PC-9 (cell line): Measurements from ENCODE around the gene LSM3. TPM values are rescaled to one million over a fixed set of nuclear protein-coding genes. Genes with fewer than 3 reads are reported as not detected.
A peak's percentile ranks its signal among the peaks of the same experiment; 100 is the strongest.

ENCODE experiments used
- BruUV-seq: library from RNA; stranded (reverse); fragments of 400-500 nt; replicated peaks from 2 replicates; lab custom pipeline; 2021; lab: Mats Ljungman, UMichigan
- CTCF ChIA-PET: fragments of 300-600 bp; sonication (Branson Sonifier 250); formaldehyde crosslinking; loops from one replicate; lab custom pipeline; 2022; ENCODE audit warnings: antibody characterized with exemption; lab: Charles Lee
- POLR2A ChIA-PET: fragments of 300-600 bp; sonication (Branson Sonifier 250); formaldehyde crosslinking; loops from one replicate; lab custom pipeline; 2022; ENCODE audit warnings: antibody characterized with exemption; ENCODE audit not compliant: unreplicated experiment; lab: Charles Lee
- DNase-seq, 2 experiments: peaks; one replicate each; pipeline versions ENCODE4 v3.0.0 to v3.0.0-alpha.2; 2015 to 2022; ENCODE audit warnings: mixed read lengths in 1 of 2
- H2AFZ ChIP-seq: fragments of 200-600 bp; sonication (generic); 2 replicates; pipeline ENCODE4 v1.8.1; 2017; ENCODE audit warnings: antibody characterized with exemption
- H3F3A ChIP-seq: fragments of 200-600 bp; sonication (generic); 2 replicates; pipeline ENCODE4 v1.8.1; 2017; ENCODE audit warnings: antibody characterized with exemption, mild to moderate bottlenecking, low read depth; ENCODE audit not compliant: insufficient read depth
- H3K27ac ChIP-seq: fragments of 200-600 bp; sonication (generic); 2 replicates; pipeline ENCODE4 v1.6.1; 2016; ENCODE audit warnings: mixed run types
- H3K27me3 ChIP-seq: fragments of 200-600 bp; sonication (generic); 2 replicates; pipeline ENCODE4 v1.6.1; 2016; ENCODE audit warnings: low read depth, mixed run types; ENCODE audit not compliant: insufficient read depth
- H3K36me3 ChIP-seq: fragments of 200-600 bp; sonication (generic); 2 replicates; pipeline ENCODE4 v1.6.1; 2016; ENCODE audit warnings: low read depth, mixed run types
- H3K4me1 ChIP-seq: fragments of 200-600 bp; sonication (generic); replicated peaks from 2 replicates; pipeline ENCODE4 v1.6.1; 2016; ENCODE audit warnings: mixed run types; ENCODE audit not compliant: insufficient read depth
- H3K4me2 ChIP-seq: fragments of 200-600 bp; sonication (generic); 2 replicates; pipeline ENCODE4 v1.6.1; 2017; ENCODE audit warnings: mixed run types
- H3K4me3 ChIP-seq: fragments of 200-600 bp; sonication (generic); 2 replicates; pipeline ENCODE4 v1.6.1; 2016; ENCODE audit warnings: mixed run types
- H3K79me2 ChIP-seq: fragments of 200-600 bp; sonication (generic); 2 replicates; pipeline ENCODE4 v1.6.1; 2017; ENCODE audit warnings: low read depth, mixed run types
- H3K9me2 ChIP-seq: fragments of 200-600 bp; sonication (generic); 2 replicates; pipeline ENCODE4 v1.8.1; 2017; ENCODE audit warnings: mild to moderate bottlenecking; ENCODE audit not compliant: insufficient read depth
- H3K9me3 ChIP-seq: fragments of 200-600 bp; sonication (generic); 2 replicates; pipeline ENCODE4 v1.8.1; 2016; ENCODE audit warnings: low read depth; ENCODE audit not compliant: insufficient read depth
- H4K20me1 ChIP-seq: fragments of 200-600 bp; sonication (generic); 2 replicates; pipeline ENCODE4 v1.8.1; 2017; ENCODE audit not compliant: insufficient read depth
- CTCF ChIP-seq: fragments of 200-600 bp; sonication (generic); conservative IDR thresholded peaks from 2 replicates; pipeline ENCODE4 v1.6.1; 2017; ENCODE audit warnings: mixed run types, antibody characterized with exemption, mild to moderate bottlenecking, moderate library complexity
- EZH2 ChIP-seq: fragments of 200-600 bp; sonication (generic); IDR thresholded peaks from 2 replicates; pipeline ENCODE4 v1.8.0; 2017; ENCODE audit warnings: antibody characterized with exemption, low read depth
- intact Hi-C: fragments of 100-400 bp; cut with micrococcal nuclease; formaldehyde crosslinking; loops from one replicate; pipeline ENCODE4 v1.10.0; 2022; ENCODE audit not compliant: unreplicated experiment
- total RNA-seq: library from RNA; stranded (reverse); gene quantifications from 2 replicates; pipeline ENCODE4 v1.2.3, GENCODE V29; 2021

LSM3 gene
- total RNA-seq, 1 experiment from 2014 or later: 18.3 TPM

GRCh38 chr3:14202874-14203520, 24.4 kb downstream of the LSM3 start:
- peaks cover 4% of the 10 kb centered on the region; the same call in 1 of the 2 replicates for H3K36me3 ChIP-seq
- no peak overlapping the region for H2AFZ ChIP-seq
- no peaks in the 10 kb centered on the region for H3K27me3 ChIP-seq
- H3K27ac ChIP-seq: no peak overlapping the region
- no peak for TF ChIP-seq CTCF
- no peak for TF ChIP-seq EZH2
- H3K4me2 ChIP-seq: no peak overlapping the region
- ChIA-PET CTCF (interaction anchor here (0.6 to 2.4 kb wide), 24 partner anchors 14 to 718 kb away, joined by 3 to 40 read pairs (median 6); partner anchors contain the start of genes LSM3, SLC6A6 and XPC), POLR2A (interaction anchor here (0.7 kb wide), 1 partner anchor 364 kb away, joined by 4 read pairs; no protein-coding TSS in a partner anchor)
- DNase-seq: no peak
- H3K4me1 ChIP-seq: peaks cover 33% of the 10 kb centered on the region
- no TSS peak for BruUV-seq
- intact Hi-C loops: loop anchor here (1.0 to 10.0 kb wide), 10 partner anchors 26 to 579 kb away; partner anchors contain the start of gene SLC6A6
- no peaks in the 10 kb centered on the region for H4K20me1 ChIP-seq
- no peaks in the 10 kb centered on the region for H3K9me3 ChIP-seq
- no peak overlapping the region for H3K4me3 ChIP-seq
- no peaks in the 10 kb centered on the region for H3K9me2 ChIP-seq
- H3F3A ChIP-seq: peaks cover 32% of the 10 kb centered on the region; the same call in 1 of the 2 replicates
- no peaks in the 10 kb centered on the region for H3K79me2 ChIP-seq

GRCh38 chr3:14203521-14204079, 25.0 kb downstream of the LSM3 start:
- DNase-seq: peak; percentile 62 to 63
- Histone ChIP-seq H4K20me1 (no peaks in the 10 kb centered on the region), H3K27ac (no peak overlapping the region), H2AFZ (no peak overlapping the region), H3F3A (peaks cover 32% of the 10 kb centered on the region; the same call in 1 of the 2 replicates), H3K4me3 (no peak overlapping the region), H3K4me2 (peak overlapping the region; percentile 31), H3K36me3 (no peaks in the 10 kb centered on the region), H3K27me3 (no peaks in the 10 kb centered on the region), H3K9me2 (no peaks in the 10 kb centered on the region), H3K9me3 (no peaks in the 10 kb centered on the region), H3K4me1 (peaks cover 39% of the 10 kb centered on the region), H3K79me2 (no peaks in the 10 kb centered on the region)
- TF ChIP-seq EZH2 (no peak), CTCF (peak; percentile 96)
- ChIA-PET POLR2A (interaction anchor here (0.7 kb wide), 1 partner anchor 364 kb away, joined by 4 read pairs; no protein-coding TSS in a partner anchor), CTCF (interaction anchor here (0.6 to 2.4 kb wide), 36 partner anchors 14 to 718 kb away, joined by 3 to 40 read pairs (median 5); partner anchors contain the start of genes LSM3, SLC6A6 and XPC)
- BruUV-seq: no TSS peak
- intact Hi-C loops: loop anchor here (1.0 to 10.0 kb wide), 10 partner anchors 26 to 579 kb away; partner anchors contain the start of gene SLC6A6

GRCh38 chr3:14204515-14205284, 26.1 kb downstream of the LSM3 start:
- Histone ChIP-seq H3K27me3 (no peaks in the 10 kb centered on the region), H4K20me1 (no peaks in the 10 kb centered on the region), H3K4me3 (no peak overlapping the region), H3K79me2 (no peaks in the 10 kb centered on the region), H3F3A (peaks cover 37% of the 10 kb centered on the region; the same call in 1 of the 2 replicates), H2AFZ (no peak overlapping the region), H3K4me2 (peak overlapping the region; percentile 30), H3K9me2 (no peaks in the 10 kb centered on the region), H3K9me3 (no peaks in the 10 kb centered on the region), H3K4me1 (peaks cover 50% of the 10 kb centered on the region), H3K27ac (0 out of 2 replicates have a peak overlapping the region, but pooled peaks have one; percentile 22), H3K36me3 (no peaks in the 10 kb centered on the region)
- no peak for TF ChIP-seq CTCF
- TF ChIP-seq EZH2: no peak
- no TSS peak for BruUV-seq
- ChIA-PET POLR2A (no interaction called here), CTCF (interaction anchor here (0.6 to 2.4 kb wide), 5 partner anchors 24 to 447 kb away, joined by 3 to 40 read pairs (median 8); partner anchors contain the start of gene CCDC174)
- DNase-seq: peak in 1 of 2 experiments; percentile 64
- intact Hi-C loops: loop anchor here (5.0 to 10.0 kb wide), 4 partner anchors 168 to 578 kb away; partner anchors contain the start of gene SLC6A6
